ENCODE data around the gene NCR2.

DNA sequence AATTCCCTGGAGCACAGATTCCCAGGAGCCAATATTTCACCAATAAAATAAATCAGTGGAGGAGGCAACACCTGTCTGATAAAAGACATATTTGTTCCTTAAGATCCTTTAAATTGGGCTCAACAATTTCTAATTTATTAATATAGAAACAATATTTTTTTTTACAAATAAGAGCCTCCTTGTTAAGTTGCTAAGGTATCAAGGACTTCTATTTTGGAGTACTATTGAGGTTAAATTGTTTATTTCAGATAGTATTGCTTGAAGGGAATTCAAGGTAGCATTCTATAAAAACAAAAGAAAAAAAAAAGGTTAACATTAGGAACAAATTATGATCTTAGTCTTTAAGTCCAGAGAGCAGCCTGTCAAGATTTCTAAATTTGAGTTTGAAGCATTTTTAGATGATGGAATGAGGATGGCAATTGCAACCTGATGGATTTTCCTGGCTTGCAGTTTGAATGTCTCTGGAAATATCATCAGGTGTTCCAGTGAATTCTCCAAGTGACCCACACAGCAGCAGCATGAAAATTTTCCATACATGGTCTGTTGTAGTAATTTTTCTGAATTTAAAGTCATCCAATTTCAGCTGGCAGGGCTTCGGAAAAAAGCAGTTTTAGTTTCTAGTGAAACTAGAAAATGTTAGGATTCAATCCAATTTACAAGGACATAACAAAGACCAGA is 19.3 kb upstream of the NCR2 start:
- TF ChIP-seq, protein P1, sequence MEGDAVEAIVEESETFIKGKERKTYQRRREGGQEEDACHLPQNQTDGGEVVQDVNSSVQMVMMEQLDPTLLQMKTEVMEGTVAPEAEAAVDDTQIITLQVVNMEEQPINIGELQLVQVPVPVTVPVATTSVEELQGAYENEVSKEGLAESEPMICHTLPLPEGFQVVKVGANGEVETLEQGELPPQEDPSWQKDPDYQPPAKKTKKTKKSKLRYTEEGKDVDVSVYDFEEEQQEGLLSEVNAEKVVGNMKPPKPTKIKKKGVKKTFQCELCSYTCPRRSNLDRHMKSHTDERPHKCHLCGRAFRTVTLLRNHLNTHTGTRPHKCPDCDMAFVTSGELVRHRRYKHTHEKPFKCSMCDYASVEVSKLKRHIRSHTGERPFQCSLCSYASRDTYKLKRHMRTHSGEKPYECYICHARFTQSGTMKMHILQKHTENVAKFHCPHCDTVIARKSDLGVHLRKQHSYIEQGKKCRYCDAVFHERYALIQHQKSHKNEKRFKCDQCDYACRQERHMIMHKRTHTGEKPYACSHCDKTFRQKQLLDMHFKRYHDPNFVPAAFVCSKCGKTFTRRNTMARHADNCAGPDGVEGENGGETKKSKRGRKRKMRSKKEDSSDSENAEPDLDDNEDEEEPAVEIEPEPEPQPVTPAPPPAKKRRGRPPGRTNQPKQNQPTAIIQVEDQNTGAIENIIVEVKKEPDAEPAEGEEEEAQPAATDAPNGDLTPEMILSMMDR (conservative IDR thresholded peaks at IDR 0.05): no peak
- no peak for TF ChIP-seq ZFX (IDR thresholded peaks at IDR 0.05)

Measured in C4-2B (cell line).